ENCODE results near the gene ZNF229.
A peak's percentile ranks its signal among the peaks of the same experiment; 100 is the strongest.
"Not testable (repeated sequence)": the region's sequence is repeated elsewhere in the genome, so short reads cannot be mapped to it uniquely, and the experiment has no call there.

The ZNF229 gene

DNA sequence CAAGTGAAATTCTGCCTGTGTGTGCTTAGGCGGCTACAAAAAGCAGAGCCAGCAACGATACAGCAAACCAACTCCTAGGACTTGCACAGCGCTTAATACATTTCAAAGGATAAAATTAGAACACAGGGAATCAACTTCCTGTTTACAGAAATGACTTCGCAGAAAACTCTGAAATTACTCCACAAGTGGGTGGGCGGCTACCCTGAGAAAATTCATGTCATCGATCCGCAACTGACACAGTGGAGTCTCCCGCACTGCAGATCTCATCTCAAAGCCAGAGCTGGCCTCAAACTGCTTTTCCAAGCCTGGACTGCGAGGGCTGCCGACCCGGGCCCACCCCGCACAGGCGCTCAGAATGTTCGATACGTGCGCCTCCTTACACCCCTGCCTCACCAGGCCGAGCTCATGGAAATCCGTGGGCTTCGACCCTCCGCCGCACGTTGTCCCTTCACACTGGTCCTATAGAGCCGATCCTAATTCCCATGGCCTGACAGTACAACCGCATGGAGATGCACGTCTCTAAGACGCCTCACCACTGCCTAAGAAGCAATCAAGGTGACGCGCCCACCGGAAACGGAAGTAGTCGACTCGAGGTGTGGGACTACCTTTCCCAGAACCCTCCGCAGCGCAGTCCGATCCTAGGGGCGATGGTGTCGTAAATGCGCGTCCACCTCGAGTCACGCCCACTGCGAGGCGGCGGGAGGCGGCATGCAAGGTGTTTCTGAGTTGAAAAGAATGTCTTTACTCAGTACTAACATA is at the start of gene ZNF229:
Gene ZNF229 (minus strand): TSS at position 557 of the 759 bp plus-strand sequence. CDS start 5,625 bp downstream, outside the sequence.
- peak; percentile 75 for DNase-seq
- H3K27me3 Mint-ChIP-seq (ENCODE audit: low read depth, poor library complexity) = peaks cover 25% of the 10 kb centered on the region
- peak within 1 kb of the TSS; percentile 95 for H3K4me3 Mint-ChIP-seq
- H3K9me3 Mint-ChIP-seq = peaks cover 93% of the 10 kb centered on the region
- TF ChIP-seq, protein P1, sequence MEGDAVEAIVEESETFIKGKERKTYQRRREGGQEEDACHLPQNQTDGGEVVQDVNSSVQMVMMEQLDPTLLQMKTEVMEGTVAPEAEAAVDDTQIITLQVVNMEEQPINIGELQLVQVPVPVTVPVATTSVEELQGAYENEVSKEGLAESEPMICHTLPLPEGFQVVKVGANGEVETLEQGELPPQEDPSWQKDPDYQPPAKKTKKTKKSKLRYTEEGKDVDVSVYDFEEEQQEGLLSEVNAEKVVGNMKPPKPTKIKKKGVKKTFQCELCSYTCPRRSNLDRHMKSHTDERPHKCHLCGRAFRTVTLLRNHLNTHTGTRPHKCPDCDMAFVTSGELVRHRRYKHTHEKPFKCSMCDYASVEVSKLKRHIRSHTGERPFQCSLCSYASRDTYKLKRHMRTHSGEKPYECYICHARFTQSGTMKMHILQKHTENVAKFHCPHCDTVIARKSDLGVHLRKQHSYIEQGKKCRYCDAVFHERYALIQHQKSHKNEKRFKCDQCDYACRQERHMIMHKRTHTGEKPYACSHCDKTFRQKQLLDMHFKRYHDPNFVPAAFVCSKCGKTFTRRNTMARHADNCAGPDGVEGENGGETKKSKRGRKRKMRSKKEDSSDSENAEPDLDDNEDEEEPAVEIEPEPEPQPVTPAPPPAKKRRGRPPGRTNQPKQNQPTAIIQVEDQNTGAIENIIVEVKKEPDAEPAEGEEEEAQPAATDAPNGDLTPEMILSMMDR (IDR thresholded peaks at IDR 0.05) = no peak
- no peak within 1 kb of the TSS for H3K27ac Mint-ChIP-seq
- peaks cover 44% of the 10 kb centered on the region for H3K36me3 Mint-ChIP-seq (ENCODE audit: low read depth)
- peaks cover 5% of the 10 kb centered on the region for H3K4me1 Mint-ChIP-seq

DNA sequence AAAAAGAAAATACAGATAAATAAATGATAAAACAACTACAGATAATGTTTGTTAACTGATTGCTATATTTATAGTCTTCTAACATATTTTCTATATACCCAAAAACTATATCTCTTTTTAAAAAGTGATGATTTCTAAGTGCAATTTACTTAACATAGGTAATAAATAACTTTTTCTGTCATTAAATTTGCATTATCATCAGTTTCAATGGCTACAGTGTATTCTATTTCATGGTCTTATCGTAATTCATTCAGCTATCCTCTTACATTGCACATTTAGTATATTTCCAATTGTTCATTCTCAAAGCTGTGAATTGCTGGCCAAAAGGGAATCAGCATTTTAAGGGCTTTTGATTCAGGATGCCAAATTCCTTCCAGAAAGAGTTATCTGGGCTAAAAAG is 48.4 kb upstream of the ZNF229 start:
- H3K36me3 Mint-ChIP-seq (ENCODE audit: low read depth) = peaks cover 91% of the 10 kb centered on the region
- peaks cover 95% of the 10 kb centered on the region for H3K9me3 Mint-ChIP-seq
- H3K27me3 Mint-ChIP-seq (ENCODE audit: low read depth, poor library complexity) = peaks cover 2% of the 10 kb centered on the region
- TF ChIP-seq, protein P1 (IDR thresholded peaks at IDR 0.05) = no peak
- H3K4me3 Mint-ChIP-seq = no peak overlapping the region
- peaks cover 11% of the 10 kb centered on the region for H3K4me1 Mint-ChIP-seq
- H3K27ac Mint-ChIP-seq = no peak overlapping the region
- no peak for DNase-seq

DNA sequence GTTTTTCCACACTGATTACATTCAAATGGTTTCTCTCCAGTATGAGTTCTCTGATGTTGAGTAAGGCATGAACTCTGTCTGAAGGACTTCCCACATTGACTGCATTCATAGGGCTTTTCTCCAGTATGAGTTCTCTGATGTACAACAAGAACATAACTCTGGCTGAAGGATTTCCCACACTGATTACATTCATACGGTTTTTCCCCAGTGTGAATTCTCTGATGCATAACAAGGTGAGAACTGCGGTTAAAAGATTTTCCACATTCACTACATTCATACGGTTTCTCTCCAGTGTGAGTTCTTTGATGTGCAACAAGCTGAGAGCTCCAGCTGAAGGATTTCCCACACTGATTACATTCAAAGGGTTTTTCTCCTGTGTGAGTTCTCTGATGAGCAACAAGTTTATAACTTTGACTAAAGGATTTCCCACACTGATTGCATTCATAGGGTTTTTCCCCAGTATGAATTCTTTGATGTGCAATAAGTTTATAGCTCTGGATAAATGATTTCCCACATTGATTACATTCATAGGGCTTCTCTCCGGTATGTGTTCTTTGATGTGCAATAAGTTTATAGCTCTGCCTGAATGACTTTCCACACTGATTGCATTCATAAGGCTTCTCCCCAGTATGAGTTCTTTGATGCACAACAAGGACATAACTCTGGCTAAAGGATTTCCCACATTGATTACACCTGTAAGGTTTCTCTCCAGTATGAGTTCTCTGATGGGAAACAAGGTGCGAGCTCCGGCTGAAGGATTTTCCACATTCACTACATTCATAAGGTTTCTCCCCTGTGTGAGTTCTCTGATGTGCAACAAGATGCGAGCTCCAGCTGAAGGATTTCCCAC is 28.5 kb upstream of the ZNF229 start:
- peaks cover 98% of the 10 kb centered on the region for H3K36me3 Mint-ChIP-seq (ENCODE audit: low read depth)
- H3K4me1 Mint-ChIP-seq = no peaks in the 10 kb centered on the region
- peaks cover 100% of the 10 kb centered on the region for H3K9me3 Mint-ChIP-seq
- H3K27ac Mint-ChIP-seq = peak overlapping the region; percentile 68
- no peak overlapping the region for H3K4me3 Mint-ChIP-seq
- TF ChIP-seq, protein P1 (IDR thresholded peaks at IDR 0.05) = no peak
- no peak for DNase-seq
- H3K27me3 Mint-ChIP-seq (ENCODE audit: low read depth, poor library complexity) = no peaks in the 10 kb centered on the region

DNA sequence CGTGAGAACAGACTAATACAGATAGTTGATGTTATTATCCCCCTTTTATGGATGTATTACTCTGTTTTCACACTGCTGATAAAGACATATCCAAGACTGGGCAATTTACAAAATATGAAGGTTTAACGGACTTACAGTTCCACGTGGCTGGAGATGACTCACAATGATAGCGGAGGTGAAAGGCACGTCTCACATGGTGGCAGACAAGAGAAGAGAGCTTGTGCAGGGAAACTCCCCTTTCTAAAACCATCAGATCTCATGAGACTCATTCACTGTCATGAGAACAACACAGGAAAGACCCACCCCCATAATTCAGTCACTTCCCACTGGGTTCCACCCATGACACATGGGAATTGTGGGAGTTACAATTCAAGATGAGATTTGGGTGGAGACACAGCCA is 20.5 kb upstream of the ZNF229 start:
- not testable (repeated sequence) for H3K27ac Mint-ChIP-seq; H3K27me3 Mint-ChIP-seq (ENCODE audit: low read depth, poor library complexity); H3K4me1 Mint-ChIP-seq; DNase-seq; H3K4me3 Mint-ChIP-seq
- peaks cover 92% of the 10 kb centered on the region for H3K9me3 Mint-ChIP-seq
- H3K36me3 Mint-ChIP-seq (ENCODE audit: low read depth) = peaks cover 22% of the 10 kb centered on the region

DNA sequence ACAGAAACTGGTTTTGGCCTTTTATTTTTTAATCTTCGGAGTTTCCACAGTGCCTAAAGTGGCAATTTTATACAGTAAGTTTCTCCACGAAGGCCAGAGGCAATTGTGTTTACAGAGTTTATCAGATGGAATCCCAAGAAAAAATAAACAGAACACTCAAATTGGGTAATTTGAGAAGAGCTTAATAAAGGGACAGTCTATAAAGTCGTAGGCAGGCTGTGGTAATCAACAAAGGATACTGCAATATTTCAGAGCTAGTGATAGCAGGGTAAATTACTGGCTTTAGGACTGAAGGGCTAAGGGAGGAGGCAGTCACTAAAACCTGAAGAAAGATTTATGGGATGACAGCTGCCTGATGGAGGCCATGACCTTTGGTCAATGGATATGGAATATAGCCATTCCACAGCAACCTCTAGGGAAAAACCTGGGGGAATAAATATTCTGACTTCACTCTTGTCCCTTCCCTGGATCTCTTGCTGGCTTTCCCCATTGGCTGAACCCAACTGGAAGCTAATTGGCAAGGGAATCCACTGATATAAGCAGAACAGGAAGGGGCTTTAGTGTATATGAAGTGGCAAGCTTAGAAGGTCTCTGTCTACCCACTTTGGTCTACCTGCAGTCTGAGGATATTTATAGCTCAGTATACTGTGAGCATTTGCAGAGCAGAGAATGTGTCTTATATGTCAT is 14.5 kb upstream of the ZNF229 start:
- H3K27me3 Mint-ChIP-seq (ENCODE audit: low read depth, poor library complexity); DNase-seq; H3K4me1 Mint-ChIP-seq; H3K36me3 Mint-ChIP-seq (ENCODE audit: low read depth); H3K27ac Mint-ChIP-seq; H3K4me3 Mint-ChIP-seq: not testable (repeated sequence)
- H3K9me3 Mint-ChIP-seq = peaks cover 55% of the 10 kb centered on the region

DNA sequence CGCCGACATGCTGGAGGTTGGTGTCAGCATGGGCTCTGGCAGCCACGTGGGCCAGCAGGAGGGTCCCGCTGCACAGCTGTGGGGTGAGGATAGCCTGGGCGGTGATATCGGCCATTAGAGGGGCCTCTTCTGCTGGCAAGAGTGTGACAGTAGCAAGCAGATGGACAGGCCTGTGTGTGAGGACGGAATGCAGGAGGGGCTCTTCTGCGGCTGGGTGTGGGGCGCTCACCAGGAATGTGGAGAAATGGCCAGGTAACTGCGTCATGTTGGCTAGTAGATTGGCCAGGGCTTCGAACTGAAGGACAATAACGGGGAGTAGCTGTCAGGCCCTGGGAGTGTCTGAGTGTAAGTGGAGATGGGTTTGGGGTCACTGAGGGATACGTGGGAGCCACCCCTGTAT is 7.7 kb upstream of the ZNF229 start:
- not testable (repeated sequence) for H3K27ac Mint-ChIP-seq; H3K27me3 Mint-ChIP-seq (ENCODE audit: low read depth, poor library complexity); H3K36me3 Mint-ChIP-seq (ENCODE audit: low read depth); H3K4me1 Mint-ChIP-seq; H3K4me3 Mint-ChIP-seq; DNase-seq
- H3K9me3 Mint-ChIP-seq = peaks cover 34% of the 10 kb centered on the region

DNA sequence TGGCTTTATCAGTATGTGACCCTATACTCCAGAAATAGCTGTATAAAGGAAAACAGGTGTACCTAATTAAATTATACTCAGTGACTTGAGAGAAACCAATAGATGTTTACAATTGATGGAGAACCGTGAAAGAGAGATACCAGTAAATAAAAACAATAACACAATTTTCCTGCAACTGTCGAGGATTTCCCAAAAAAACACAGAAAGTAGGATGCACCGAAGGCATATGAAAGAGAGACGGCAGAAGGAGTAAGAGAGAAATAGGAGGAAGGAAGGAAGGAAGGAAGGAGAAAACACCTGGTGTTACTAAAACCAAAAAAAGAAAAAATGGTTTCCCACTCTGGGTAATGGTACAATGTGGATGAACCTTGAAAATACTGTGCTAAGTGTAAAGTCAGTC is 6.8 kb upstream of the ZNF229 start:
- Mint-ChIP-seq H3K27me3 (ENCODE audit: low read depth, poor library complexity) (peaks cover 14% of the 10 kb centered on the region), H3K36me3 (ENCODE audit: low read depth) (peaks cover 3% of the 10 kb centered on the region), H3K4me1 (no peaks in the 10 kb centered on the region), H3K27ac (no peak overlapping the region), H3K9me3 (peaks cover 41% of the 10 kb centered on the region), H3K4me3 (no peak overlapping the region)
- TF ChIP-seq, protein P1 (IDR thresholded peaks at IDR 0.05) = no peak
- no peak for DNase-seq
